Occipital lobe (tissue), 2 donors: Measurements from ENCODE around the gene ARHGEF19. TPM values are rescaled to one million over a fixed set of nuclear protein-coding genes. Genes with fewer than 3 reads are reported as not detected.

ENCODE experiments used
- DNase-seq: peaks from one replicate; lab custom pipeline; 2025; lab: John Stamatoyannopoulos, UW
- total RNA-seq: library from RNA; depleted of rRNA; stranded (reverse); fragments of >200 nt; gene quantifications from one replicate; pipeline ENCODE4 v1.2.3, GENCODE V29; 2014

The ARHGEF19 gene
- total RNA-seq, 1 donor from 2014 or later = 0.16 TPM

DNA sequence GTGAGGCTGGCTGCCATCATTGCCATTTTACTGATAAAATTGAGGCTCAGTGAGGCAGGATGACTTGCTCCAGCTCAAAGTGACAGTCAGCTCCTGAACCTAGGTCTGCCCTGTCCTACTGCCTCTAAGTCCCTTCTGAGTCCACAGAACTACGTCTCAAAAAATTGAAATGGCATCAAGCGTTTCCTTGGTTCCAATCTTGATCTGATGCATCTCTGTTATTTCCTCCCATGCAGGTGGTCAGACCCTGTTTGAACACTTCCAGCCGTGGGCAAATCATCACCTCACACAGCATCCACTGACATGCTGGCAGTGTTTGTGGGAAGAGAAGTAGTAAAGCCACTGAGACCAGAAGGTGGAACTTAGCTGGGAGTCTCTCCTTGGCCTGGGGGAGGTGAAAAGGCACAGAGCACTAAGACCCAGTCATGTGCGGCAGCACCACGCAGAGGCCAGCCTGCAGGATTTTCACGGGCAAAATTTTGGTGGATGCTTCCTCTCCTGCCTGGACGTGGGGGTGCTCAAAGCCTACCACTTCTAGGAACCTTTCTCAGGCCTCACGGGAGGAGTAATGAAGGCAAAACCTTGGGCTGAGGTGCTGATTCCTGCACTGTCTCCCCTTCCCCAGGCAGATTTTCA, 32.3 kb upstream of the ARHGEF19 start:
- no peak for DNase-seq

DNA sequence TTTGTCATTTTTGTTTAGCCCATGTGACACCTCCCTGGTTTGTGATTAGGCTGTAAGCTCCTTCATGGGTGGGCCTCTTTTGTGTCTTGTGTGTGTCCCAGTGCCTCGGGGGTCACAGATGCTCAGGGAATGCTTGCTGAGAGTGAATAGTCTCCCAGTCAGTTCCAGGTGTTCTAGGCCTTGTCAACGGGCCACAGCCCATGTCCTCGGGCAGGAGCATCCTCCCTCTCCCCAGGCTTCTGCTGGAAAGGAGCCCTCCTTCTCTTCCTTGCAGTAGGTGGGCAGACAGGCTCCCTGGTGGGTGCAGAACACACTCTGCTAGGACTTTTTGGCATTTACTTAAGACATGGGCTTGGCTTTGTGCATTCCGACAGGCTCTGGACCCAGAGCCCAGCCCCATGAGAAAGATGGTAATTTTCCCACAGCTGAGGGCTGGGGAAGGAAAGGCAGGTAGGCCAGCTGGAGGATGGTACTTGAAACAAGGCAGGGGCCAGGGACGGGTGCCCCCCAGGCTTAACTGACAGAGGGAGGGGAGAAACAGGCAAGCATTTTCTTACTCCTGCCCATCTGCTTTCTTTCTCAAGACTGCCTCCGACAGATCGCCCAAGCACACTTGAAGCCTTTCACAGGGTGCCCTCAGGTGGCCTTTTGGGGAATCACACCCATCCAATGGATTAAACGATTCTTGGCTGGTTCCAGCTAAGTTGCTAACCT, 31.6 kb upstream of the ARHGEF19 start:
- DNase-seq = peak; percentile 41

DNA sequence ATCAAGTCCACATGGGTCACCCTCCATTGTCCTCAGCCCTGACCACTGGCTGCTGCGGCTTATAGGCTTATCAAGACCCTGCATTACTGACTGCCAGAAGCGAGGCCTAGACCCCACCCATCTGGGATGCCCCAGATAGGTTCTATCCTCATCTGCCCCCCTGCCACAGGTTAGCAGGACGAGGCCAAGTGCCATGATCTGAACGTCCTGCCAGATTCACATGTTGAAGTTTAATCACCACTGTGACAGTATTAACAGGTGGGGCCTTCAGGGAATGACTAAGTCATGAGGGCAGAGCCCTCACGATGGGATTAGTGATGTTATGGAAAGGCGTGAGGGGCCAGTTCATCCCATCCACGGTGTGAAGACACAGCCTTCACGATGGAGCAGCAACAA, 30.8 kb upstream of the ARHGEF19 start:
- no peak for DNase-seq

DNA sequence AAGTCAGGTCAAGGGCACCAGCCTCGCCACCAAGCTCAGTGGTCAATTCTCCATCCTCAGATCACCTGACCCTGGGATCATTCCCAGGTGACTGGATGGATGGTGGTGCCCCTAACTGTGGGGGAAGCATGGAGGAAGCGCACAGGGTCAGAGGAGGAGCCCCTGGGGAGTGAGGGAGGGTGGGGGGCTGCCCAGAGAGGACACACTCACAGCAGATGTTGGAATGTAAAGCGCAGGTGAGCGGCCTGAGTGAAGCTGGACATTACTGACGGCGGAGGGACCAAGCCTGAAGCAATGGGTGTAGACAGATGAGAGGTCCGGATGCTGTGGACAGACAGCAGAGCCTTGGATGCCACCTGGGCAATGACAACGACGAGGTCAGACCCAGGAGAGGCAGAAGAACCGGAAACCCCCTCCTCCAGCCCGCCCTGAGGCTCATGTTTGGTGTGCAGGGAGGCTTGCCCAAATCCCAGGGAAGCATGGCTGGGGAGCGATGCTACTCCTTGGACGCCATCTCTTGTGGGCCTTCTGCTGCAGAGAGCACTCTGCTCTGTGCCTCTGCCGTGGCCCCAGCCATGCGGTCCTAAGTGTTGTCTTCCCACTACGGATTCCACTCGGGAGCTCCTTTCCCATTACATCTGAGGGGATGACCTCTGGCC, 30.2 kb upstream of the ARHGEF19 start:
- no peak for DNase-seq

DNA sequence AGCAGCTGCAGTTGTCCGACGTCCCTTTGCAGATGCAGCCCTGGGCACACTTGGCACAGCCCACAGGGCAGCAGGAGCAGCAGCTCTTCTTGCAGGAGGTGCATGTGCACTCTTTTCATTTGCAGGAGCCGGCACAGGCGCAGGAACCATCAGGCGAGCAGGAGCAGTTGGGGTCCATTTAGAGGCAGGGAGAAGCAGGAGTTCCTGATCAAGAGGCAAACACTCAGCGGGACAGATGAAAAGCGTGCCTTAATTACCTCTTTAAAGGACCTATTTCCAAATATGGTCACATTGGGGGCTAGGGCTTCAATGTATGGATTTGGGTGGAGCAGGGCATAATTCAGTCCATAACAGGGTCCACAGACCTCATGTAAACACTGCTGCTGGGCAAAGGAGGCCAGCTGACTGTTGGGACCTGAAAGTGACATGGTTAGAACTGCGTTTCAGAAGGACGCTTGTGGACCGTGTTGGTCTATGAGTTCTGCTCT, 28.8 kb upstream of the ARHGEF19 start:
- DNase-seq = no peak

DNA sequence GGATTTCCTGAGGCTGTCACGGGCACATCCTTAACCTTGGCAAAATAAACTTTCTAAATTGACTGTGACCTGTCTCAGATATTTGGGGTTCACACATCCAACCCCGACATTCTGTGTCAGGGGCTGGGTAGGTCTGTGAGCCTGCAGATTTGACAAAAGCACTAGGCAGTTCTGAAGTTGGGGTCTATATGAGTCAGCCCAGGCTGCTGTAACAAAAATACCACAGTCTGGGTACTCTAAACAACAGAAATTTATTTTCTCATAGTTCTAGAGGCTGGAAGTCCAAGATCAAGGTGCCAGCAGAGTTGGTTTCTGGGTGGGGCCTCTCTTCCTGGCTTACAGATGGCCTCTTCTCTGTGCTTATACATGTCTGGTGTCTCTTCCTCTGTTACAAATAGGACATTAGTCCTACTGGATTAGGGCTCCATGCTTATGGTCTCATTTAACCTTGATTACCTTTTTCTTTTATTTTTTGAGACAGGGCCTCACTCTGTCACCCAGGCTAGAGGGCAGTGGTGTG, 27.6 kb upstream of the ARHGEF19 start:
- DNase-seq = no peak

DNA sequence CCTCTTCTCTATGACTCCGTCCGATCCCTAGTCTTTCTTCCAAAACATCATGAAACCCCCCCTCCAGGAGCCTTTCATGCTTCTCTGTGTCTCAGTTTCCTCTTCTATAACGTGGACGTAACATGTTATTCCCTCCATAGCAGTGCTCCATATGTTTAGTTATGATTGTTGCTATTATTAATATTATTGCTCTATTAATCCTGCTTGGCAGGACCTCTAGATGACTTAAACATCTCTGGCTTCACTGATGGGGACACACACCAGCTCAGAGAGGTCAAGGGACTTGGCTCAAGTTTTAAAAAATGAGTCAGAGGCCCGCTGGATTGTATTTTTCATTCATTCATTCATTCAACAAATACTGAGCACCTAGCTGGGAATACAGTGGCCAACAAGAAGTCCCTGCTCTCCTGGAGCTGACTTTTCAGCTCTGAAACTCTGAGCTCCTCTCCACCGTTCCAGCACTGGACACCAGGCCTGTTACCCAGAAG, 24.9 kb upstream of the ARHGEF19 start:
- DNase-seq = no peak

DNA sequence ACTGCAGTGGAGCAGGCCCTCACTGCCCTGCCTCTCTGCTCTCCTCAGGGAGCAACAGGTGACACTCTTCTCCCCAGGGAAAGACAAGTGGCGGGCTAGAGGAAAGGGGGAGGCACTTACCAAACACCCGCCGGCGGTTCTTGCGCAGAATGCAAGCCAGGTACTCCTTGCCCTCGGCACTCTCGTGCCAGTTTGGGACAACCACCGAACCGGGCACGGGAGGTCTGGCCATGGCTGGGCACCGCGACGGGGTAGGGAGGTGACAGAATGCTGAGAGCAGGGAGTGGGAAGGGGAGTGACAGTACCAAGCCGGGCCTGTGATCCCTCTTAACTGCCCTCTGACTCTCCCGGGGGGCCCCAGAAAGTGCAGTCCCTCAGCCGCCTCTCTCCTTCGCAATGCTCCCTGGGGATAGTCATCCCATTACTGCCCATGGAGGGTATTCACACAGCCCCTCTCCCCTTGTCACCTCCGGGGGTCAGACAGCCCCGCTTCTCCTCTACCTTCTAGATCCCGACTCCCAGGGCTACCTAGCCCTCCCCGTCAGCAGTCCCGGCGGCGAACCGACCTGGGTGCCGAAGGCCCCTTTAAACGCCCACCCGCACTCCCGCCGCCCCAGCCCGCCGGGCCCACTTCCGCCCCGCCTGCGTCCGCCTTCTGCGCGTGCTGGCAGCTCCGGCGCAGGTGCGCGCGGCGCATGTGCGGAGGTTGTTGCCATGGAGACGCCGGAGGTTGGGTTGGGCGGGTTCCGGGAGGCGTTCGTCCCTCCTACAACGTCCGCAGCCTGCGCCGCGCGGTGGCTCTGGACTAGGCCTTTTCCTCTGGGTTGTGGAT, 24.3 kb upstream of the ARHGEF19 start, which contains the start of gene CPLANE2:
Gene CPLANE2 (minus strand): TSS at position 673 of the 832 bp plus-strand sequence. CDS start 441 bp downstream, at position 232.
- DNase-seq = peak; percentile 85

DNA sequence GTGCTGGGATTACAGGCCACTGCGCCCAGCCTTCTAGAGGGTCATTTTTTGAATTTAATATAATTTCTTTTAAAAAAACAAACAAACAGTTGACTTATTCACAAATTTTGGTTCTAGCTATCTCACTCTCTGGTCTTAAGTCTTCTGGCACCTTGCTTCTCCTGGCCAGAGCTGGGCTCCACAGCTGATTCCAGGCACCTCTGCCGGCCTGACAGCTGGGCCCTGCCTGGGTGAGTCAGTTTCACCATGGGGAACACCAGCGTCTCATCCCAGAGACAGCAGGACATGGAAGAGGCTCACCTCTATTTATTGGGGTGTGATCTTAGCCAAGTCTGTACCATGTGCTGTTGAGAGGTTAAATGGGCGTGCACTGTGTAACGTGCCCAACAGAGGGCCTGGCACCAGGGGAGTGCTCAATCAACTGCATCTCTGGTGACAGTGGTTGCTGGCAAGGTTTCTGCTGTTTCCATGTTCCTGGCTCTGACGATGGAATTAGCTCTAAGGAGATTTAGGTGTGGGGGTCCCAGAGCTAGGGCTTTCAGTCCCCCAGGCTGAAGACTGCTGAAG, 23.6 kb upstream of the ARHGEF19 start:
- DNase-seq = no peak

DNA sequence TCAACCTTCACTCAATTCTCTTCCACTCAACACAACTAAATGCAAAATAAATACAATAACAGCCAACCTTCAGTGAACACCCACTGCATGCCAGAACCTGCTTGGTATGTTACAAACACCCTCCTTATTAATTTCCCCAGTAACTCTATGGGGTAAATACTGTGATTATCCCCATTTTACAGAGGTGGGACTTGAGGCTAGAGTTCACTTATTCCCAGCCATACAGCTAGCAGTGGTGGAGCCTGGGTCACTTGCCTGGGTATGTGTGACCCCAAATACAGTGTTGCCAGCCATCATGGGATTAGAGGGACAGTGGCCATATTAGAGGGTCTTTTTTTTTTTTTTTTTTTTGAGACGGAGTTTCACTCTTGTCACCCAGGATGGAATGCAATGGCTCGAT, 22.9 kb upstream of the ARHGEF19 start:
- no peak for DNase-seq

DNA sequence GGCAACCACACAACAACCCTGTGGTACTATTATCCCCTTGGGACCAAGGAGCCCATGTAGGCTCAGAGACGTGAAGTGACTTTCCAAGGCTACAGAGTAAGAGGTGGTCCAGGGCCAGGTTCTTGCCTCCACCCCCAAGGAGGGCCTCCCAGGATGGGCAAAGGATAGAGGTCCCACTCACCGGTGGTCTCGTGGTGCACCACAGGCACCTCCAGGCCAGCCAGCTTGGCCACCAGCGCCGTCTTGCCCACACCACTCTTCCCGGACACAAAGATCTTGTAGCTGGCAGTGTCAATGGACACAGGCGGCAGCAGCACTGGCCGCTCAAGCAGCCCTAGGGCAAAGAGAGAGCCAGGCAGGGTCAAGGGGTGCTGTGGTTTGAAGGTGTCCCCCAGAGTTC, 21.0 kb upstream of the ARHGEF19 start:
- no peak for DNase-seq

DNA sequence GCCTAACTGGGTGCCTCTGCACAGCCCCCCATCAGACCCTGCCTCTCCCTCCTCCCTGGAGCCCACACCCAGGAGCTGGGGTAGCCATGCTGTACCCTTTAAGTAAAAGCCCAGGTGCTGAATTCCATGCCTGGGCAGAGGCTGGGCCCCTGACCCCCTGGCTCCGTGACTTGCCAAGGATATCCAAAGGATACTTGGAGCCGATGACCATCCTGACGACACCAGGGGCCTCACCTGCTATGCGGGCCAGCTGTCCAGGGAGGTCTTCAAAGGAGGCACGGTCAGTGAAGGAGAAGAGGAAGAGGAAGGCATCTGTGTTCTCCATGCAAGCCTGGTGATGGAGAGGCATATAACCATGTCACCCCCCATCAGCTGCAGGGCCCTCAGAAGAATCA, 19.9 kb upstream of the ARHGEF19 start:
- DNase-seq = no peak

DNA sequence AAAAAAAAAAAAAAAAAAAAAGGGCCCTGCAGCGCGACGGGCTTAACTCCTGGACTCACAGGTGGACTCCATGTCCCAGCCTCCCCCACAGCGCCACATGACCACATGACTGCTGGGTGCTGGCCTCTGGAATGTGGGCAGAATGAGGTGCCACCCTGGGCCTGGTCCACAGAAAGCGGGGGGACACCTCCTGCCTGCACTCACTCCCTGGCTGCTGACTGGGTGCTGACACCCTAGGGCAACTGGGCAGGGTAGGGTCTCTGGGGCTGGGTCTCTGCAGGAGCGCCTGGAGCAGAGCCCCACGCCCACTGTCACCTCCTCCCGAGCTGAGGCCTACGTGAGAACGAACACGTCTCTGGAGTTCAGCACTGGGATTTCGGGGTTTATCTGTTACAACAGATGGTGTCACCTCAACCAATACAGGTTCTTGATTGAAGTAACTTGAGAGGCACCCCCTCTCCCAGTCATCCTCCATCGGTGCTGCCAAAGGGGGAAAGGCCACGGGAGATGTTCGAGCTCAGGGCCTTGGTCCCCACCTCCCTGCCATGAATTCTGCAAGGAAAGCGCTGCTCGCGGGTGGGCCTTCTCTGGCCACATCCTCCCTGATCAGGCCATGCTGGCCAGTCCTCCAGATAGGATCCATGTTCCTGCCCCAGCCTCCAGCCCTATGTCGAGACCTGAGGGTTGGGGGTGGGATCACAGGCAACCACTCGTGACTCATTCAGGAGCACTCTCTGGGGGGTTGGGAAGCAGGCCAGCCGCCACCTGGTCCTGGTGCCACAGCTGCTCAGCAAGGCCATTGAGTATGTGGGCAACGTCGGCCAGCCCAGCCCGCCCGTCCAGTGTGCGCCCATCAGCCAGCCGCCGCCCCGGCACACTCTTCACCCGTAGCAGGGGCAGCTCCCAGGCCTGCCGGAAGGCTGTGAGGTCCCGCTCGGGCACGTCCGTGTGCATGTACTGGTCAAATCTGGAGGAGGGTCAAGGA, 19.2 kb upstream of the ARHGEF19 start:
- DNase-seq = no peak

DNA sequence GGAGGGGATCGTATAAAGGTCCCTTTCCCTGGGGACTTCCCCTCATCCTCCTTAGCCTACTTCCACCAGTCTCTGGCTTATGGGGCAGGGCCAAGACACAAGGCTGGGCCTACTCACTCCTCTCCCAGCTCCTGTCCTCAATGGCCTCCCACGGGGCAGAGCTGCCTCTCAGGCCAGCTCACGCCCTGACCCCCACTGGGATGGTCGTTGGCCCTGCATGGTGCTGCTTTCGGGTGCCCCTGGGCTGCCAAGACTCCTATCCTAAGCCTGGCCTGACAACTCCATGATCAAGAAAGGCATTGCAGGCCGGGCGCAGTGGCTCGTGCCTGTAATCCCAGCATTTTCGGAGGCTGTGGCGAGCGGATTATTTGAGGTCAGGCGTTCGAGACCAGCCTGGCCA, 18.3 kb upstream of the ARHGEF19 start:
- no peak for DNase-seq

DNA sequence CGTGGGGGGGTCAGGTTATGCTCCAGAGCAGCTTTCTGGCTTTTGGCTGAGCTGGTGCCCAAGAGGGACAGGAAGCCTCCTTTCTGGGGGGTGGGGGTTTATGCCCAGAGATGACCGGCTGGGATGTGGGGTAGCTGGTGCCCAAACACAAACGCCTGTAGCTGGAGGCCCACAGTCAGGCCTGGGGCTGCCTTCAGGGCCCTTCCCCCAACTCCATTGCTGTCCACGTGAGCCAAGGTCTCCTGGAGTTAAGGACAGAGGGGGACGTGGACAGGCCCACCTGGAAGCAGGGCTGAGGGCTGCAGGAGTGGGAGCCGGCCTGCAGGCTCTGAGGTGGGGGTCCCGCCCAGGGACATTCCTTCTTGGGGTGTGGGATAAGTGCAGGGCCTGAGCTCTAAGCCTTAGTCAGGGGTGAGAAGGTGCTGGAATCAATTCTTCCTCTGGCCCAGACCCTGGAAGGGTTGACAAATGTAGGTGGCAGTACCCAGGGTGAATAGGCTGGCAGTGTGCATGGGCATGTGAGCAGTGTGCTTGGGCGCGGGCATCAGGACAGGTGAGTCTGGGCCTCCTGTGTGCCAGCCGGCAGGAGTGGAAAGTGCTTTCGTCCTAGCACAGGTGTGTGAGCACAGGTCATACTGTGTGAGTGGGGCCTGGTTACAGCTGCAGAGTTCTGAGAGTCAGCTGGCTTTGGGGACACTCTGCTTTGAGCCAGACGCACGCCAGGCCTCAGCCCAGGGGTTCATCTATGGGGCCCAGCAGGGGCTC, 17.7 kb upstream of the ARHGEF19 start:
- no peak for DNase-seq

DNA sequence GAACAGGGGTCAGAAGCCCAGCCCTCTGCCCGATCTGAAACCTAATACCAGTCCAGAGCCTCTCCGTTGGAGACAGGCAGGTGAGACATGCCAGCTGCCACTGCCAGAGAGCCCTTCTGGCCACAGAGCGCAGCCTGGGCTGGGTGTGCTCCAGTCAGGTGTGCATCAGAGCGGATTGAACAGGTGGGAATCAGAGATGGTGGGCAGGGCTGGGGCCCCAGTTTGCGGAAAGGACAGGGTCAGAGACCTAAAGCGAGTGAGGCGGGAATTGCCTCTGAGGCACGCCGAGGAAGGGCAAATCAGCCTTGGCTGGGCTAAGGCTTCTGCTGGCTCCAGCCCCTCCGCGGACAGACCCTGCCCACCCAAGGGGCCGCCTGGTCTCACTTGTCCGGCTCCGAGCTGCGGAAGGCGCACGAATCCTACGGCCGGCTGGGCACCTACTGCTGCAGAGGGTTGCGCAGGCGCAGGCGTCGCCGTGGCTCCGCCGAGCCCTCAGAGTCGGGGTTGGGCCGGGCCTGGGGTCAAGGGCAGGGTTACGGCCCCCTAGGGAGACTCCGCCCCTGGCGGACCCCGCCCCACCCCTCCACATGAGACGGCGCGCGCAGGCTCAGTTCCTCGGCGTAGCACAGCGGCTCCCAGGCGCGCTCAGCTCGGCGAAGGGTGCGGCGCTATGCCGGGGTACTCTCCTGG, 14.2 kb upstream of the ARHGEF19 start:
- no peak for DNase-seq

DNA sequence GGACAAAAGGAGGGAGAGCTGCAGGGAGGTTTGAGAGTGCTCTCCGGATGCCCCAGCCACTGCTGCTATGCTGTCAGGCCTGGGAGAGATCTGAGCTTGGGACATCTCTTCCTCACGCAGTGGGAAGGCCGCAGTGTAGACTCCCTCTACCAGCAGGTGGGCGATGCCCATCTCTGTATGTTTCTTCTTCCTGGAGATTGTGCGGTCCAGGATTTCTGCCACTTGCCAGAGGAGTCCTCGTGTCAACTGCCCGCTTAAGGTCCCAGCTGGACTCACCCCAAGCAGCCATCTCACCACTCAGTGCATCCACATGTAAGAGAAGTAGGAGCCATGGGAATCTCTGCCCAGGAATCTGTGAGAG, 13.7 kb upstream of the ARHGEF19 start:
- no peak for DNase-seq

DNA sequence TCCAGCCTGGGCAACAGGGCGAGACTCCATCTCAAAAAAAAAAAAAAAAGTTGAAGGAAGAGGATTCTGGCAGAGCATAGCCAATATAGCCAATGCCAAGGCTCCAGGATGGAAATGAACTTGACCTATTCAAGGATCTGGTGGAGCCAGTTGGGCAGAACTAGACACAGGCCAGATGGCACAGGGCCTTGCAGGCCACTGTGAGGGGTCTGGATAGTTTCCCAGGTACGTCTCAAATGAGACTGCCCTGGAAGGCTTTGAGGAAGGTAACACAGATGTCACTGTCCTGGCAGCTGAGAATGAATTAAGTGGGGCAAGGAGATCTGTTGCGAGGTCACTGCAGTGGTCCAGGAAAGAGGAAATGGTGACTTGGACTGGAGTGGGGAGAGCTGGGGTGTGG, 12.0 kb upstream of the ARHGEF19 start:
- DNase-seq = no peak
